GM10266 (cell line): ENCODE measurements around the gene OPN4.
A peak's percentile ranks its signal among the peaks of the same experiment; 100 is the strongest.

Experiments used
- DNase-seq: peaks from one replicate; pipeline ENCODE4 v3.0.0; 2012; ENCODE audit errors: extremely low spot score
- CTCF ChIP-seq: IDR thresholded peaks from 2 replicates; pipeline ENCODE4 v1.5.1; 2012; ENCODE audit warnings: mild to moderate bottlenecking, low read depth; ENCODE audit not compliant: control insufficient read depth, insufficient read depth; ENCODE audit errors: missing control alignments

Gene OPN4

DNA sequence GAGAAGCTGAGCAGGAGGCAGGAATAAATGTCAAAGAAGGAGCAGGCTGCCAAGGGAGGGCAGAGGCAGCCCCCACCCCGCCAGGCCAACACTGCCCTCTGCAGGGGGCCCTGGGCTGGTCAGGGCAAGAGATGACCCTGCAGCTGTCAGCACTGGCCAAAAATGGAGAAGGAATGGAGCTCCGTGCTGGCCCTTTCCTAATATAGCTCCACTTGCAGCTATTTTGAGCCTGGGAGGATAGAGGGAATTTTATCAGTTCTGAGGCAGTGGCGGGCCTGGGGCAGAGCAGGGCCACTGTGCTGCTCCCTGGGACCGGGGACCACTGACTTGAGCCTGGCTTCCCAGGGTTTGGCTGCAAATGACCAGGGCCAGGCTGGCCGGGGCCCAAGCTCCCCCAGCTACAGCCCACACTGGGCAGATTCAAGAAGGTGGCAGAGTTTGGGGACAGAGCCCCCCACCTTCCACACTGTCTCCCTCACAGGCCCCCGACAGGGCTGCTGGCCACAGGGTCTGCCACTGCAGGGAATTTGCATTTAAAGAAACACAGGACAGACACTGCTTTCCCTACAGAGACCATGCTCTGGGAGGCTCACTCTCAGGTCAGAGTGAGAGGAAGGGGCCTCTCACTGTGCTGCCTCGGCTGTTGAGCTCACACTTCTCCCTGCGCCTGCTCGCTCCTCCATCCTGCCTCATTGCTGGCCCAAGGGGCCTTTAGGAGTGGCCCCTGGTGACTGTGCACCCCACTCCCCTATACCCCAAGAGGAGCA is 30.2 kb downstream of the OPN4 start:
- TF ChIP-seq CTCF = peak; percentile 37
- DNase-seq = no peak

DNA sequence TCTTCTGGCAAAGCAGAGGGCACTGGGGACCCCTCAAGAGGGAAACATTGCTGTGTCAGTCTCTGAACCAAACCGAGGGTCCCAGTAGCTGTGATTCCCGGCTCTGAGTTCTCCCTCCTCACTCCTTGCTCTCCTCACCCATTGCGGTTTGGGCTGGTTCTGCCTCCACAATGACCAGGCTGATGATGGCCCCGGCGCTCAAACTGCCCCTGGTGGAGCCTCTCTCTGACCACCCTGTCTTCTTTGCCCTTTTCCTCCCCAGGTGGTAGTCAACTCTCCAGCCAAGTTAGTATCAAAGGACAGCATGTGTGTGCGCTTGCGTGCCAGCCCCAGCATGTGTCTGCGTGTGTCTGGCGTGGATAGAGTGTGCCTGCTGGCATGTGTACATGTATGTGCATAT is 31.1 kb downstream of the OPN4 start:
- no peak for DNase-seq
- no peak for TF ChIP-seq CTCF

DNA sequence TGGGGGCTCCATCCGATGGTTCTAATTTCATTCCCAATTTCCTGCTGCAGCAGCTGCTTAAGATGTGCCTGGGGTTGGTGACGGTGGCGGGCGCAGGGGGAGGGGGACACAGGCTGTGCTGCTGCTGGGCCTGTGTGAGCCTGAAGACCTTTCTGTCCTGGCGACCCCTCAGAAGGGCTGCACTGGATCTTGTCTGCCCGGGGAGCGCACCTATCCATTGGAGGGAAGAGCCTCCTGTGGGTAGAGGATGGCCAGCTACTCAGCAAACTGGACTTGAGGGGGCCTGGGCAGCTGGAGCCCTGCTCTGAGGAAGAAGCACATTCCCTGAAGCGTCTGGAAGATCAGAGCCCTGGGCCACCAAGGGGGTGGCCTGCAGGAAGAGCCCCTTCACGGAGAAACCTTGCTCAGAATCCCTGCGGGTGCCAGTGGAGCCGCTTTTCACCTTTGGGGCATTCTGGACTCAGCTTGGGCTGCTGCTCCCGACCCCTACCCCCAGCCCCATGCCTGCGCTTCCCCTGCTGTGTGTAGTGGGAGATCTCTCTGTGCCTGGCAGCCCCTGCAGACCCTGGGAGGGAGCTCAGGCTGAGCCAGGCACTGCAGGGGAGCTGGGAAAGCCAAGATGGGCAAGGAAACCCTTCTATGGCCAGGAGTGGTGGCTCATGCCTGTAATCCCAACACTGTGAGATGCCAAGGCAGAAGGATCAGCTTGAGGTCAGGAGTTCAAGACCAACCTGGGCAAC is 31.7 kb downstream of the OPN4 start:
- TF ChIP-seq CTCF = no peak
- DNase-seq = no peak

DNA sequence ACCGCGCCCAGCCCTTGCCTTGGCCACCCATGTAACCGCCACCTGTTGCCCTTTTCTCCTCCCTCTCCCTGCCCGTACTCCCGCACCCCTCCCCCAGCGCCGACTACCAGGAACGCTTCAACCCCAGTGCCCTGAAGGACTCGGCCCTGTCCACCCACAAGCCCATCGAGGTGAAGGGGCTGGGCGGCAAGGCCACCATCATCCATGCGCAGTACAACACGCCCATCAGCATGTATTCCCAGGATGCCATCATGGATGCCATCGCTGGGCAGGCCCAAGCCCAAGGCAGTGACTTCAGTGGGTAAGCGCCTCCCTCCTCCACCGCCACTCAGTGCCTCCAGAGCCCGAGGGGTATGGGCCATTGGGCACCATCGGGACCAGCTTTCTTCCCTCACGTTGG is 32.6 kb downstream of the OPN4 start:
- TF ChIP-seq CTCF = no peak
- no peak for DNase-seq

- no peak for DNase-seq
Observed at GRCh38 chr10:86687750-86688149, 33.4 kb downstream of the OPN4 start.

DNA sequence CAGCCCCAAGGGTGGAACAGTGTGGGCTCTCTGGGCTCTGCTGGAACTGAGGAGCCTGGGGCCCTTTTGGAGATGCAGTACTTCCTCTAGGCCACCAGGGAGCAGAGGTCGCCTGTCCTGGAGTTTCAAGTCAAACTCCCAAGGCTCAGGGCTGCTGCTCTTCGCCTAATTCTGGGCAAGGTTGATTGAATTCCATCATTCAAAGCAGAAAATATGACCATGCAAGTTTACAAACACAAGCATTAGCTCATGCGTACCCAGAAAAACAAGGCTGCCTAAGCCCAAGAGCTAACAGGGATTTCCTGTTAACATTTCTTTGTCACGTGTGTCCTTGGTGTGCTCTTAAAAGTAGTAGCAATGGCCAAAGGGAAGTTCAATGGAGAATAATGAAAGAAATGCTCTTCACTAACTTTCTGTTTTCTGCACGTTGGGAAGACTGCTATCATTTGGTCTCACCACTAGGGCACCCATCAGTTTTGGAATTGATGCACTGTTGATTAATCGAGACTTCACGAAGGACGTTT is 34.1 kb downstream of the OPN4 start:
- TF ChIP-seq CTCF = peak; percentile 85
- DNase-seq = peak; percentile 83

More at GRCh38 chr10:86687750-86688149, 33.4 kb downstream of the OPN4 start:
- no peak for TF ChIP-seq CTCF

GRCh38 chr10:86689146-86689545 is 34.8 kb downstream of the OPN4 start:
- no peak for DNase-seq
- no peak for TF ChIP-seq CTCF
